NT2/D1 (cell line): ENCODE results near the gene DOCK1.

Experiments used
- SUZ12 ChIP-seq: IDR thresholded peaks from 2 replicates; pipeline ENCODE4 v1.6.1; 2011; ENCODE audit not compliant: insufficient read length, insufficient read depth; ENCODE audit errors: extremely low read depth
- YY1 ChIP-seq: IDR thresholded peaks from 2 replicates; pipeline ENCODE4 v1.6.1; 2011; ENCODE audit not compliant: insufficient read length, insufficient read depth
- ZNF274 ChIP-seq: IDR thresholded peaks from 2 replicates; pipeline ENCODE4 v1.6.1; 2011; ENCODE audit warnings: mild to moderate bottlenecking, low read depth, low read length

DNA sequence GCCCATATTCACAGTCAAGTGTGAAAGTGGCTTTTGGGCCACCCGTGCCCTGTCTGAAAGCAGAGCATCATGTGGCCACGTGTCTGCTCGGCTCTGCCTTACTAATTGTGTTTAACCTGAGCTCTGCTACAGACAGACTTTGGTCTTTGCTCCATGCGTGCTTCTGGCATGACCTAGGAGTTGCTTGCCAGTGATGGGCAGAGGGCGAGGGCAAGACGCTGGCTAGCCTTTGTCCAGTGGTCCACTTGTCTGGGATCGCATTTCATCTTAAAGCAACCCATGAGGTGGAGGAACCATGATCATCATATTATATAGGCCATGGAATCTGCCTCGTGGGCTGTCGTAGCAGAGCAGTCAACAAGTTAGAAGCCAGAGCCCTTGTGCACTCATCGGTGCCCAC, 414.5 kb downstream of the DOCK1 start:
- TF ChIP-seq ZNF274 = no peak
- TF ChIP-seq SUZ12 = no peak
- no peak for TF ChIP-seq YY1
